GM18505 (cell line): ENCODE data around the gene MXRA8.

ENCODE experiments used
- ATAC-seq: cut with Tn5 transposase; IDR thresholded peaks from one replicate; pipeline ENCODE4 v1.9.1; 2021; ENCODE audit not compliant: unreplicated experiment
- POLR2A ChIP-seq: IDR thresholded peaks from 4 replicates; pipeline ENCODE4 v1.6.1; 2011; ENCODE audit warnings: borderline replicate concordance; ENCODE audit not compliant: insufficient read depth, insufficient read length; ENCODE audit errors: extremely low read depth

MXRA8 gene

GRCh38 chr1:1307261-1307922 lies 51.0 kb downstream of the MXRA8 start:
- ATAC-seq, result peak; percentile 2
- no peak for TF ChIP-seq POLR2A

- no peak for TF ChIP-seq POLR2A
- ATAC-seq, result no peak
Measured at GRCh38 chr1:1306661-1307260, 51.6 kb downstream of the MXRA8 start.

GRCh38 chr1:1306070-1306660 lies 52.2 kb downstream of the MXRA8 start:
- ATAC-seq, result no peak
- no peak for TF ChIP-seq POLR2A

GRCh38 chr1:1305300-1306069 lies 52.9 kb downstream of the MXRA8 start:
- no peak for TF ChIP-seq POLR2A
- ATAC-seq, result no peak

GRCh38 chr1:1304331-1305299 lies 53.7 kb downstream of the MXRA8 start:
- TF ChIP-seq POLR2A, result no peak
- ATAC-seq, result no peak

- no peak for TF ChIP-seq POLR2A
- no peak for ATAC-seq
Measured at GRCh38 chr1:1303736-1304135, 54.6 kb downstream of the MXRA8 start.

GRCh38 chr1:1302951-1303509 lies 55.3 kb downstream of the MXRA8 start:
- ATAC-seq, result no peak
- TF ChIP-seq POLR2A, result no peak
